HG03039 (cell line): ENCODE results near the gene GRM7.

Source experiments
- ATAC-seq: cut with Tn5 transposase; IDR thresholded peaks from one replicate; pipeline ENCODE4 v1.9.1; 2021; ENCODE audit warnings: mild to moderate bottlenecking, moderate library complexity; ENCODE audit not compliant: unreplicated experiment

The GRM7 gene

GRCh38 chr3:7630351-7630911 lies 769.5 kb downstream of the GRM7 start:
- no peak for ATAC-seq

DNA sequence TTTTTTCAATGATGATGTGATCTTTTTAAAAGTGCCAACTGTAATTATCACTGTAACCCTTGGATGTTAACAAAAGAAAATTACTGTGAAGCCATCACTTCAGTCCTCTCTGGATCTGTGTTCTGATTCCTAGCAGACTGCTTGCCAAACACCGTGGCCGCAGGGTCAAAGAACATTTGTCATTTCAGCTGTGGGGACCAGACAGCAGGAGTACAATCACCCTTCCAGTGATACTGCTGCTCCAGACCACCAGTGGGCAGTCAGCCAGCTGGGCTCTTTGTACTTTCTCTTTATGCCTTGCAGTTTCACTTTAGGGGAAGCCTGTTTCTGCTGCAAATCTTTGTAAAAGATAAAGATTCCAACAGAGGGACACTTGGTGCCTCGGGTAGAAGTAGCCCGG lies 770.0 kb downstream of the GRM7 start:
- no peak for ATAC-seq

- ATAC-seq = no peak
Measured at GRCh38 chr3:7632305-7632704, 771.4 kb downstream of the GRM7 start.

DNA sequence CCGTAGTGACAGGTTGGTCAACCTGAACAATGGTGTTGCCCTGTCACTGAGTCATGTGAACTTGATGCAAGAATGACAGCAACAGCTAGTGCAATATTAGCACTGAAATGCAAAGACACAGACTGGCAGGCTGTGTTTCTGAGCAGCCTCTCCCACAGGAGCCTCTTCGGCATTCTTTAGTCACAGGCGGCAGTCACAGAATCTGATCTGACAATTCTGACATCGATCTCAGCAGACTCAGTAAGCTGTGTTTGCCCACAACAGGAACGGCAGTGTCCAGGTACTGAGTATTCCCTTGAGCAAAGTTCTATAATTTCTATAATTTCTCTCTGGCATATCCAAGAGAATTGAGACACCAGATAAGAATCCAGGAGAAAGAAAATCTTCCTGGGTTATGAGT lies 776.8 kb downstream of the GRM7 start:
- no peak for ATAC-seq

DNA sequence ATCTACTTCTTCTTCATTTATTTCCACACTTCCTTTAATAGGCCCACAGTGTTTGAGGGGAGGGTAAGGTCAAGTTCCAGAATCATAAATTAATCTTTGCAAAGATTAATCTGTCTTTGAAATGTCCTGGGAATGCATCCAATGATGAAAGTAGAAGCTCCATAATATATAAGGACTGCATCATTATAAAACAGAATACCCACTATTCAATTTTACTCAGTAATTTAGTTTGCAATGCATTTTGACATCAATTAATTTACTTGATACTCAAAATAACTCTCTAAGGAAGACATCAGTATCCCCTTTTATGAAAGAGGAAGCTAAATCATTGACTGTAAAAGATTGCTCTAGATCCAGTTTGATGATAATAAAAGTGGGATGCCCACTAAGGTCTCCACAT lies 777.2 kb downstream of the GRM7 start:
- no peak for ATAC-seq

DNA sequence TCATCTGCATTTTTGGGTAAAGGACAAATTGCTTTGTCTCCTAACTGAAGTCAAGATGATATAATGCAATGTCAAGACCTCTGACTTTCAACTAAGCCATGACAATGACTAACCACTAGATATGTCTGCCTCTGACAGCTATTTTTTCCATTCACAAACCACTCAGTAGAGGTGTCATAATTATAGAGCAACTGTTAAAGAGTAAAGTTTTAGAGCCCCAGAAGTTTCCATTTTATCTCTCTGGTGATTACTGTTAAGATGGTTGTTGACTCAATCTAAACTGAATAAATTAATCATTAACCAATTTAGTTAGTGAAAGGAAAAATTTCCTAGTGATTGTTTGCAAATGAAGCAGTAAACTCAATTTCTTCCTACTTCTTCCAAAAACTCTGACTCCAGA lies 779.9 kb downstream of the GRM7 start:
- ATAC-seq = no peak

- ATAC-seq = no peak
Measured at GRCh38 chr3:7646851-7647250, 785.9 kb downstream of the GRM7 start.

- ATAC-seq = no peak
Measured at GRCh38 chr3:7650466-7650865, 789.6 kb downstream of the GRM7 start.

DNA sequence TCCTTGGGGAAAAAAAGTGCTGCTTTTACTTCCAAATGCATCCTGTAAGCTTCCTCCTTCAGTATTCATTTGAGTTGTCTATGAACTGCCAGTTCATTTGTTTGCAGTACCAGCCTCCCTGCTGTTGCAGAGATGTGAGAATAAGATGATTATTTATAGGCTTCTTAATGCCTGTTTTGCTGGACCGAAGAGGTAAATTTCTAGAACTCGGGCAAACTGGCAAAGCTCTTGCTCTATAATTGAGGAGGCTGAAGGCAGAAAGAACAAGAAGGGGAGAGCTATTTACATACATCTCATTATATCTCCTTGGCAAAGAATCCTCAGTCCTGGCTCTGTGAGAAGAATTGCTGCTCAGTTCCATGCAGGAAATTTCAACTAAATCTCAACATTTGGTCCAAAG lies 790.4 kb downstream of the GRM7 start:
- ATAC-seq = no peak

DNA sequence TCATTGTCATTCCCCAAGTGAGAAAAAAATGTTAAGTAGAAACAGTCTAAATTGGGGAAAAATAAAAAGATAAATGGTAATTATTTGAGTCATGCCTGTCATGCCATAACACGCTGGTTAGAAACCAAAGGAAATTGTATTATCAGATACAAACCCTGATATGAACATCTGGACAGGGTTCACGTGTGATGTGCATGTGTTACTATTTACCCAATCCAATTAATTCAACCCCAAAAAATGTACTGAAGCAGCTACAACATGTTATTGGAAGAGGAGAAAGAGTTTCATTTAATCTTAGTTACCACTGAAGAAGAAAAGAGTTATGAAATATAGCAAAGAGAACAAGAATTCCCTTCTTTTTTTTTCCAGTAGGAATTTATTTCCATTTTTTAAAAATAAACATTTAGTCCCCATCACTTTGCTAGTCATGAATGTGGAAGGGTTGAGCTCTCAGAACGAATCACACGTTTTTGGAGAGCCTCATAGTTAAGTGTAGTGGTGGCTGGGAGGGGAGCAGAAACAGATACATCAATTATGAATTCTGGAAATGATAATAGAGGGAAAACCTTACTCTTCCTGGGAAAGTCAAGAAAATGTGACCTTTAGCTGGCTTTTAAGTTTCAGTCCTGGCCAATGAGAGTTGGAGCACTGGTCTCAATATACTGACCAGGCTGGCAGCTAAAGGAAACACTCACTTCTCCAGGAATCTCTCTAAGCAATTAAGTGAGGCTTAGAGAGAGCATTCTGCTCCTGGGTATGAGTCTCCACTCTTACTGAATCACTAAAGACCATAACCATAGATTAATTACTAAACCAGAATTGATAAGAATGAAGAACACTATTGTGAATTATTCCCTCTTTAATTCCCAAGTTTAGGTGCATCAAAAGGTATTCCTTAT lies 796.5 kb downstream of the GRM7 start:
- ATAC-seq = no peak

GRCh38 chr3:7658294-7658693 lies 797.4 kb downstream of the GRM7 start:
- ATAC-seq = no peak

GRCh38 chr3:7659079-7659478 lies 798.2 kb downstream of the GRM7 start:
- ATAC-seq = no peak

GRCh38 chr3:7663771-7664170 lies 802.9 kb downstream of the GRM7 start:
- ATAC-seq = no peak

DNA sequence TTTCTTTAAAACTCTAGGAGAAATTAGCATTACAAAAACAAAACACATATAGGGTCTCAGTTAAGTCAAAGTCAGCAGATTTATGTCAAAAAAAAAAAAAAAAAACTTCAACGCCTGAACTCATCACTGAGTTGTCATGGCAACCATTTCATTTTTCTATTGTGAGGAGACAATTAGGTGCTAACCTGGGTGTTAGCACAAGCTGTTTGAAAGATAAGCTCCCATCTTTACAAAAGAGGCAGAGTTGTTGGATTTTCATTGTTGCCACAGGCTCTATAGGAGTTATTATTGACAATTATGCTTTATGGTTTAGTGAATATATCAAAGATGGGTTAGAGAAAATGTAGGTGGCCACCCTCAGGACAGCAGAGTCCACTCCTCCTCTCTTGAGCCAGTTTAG lies 806.9 kb downstream of the GRM7 start:
- no peak for ATAC-seq

- ATAC-seq = no peak
Measured at GRCh38 chr3:7669641-7670040, 808.7 kb downstream of the GRM7 start.

DNA sequence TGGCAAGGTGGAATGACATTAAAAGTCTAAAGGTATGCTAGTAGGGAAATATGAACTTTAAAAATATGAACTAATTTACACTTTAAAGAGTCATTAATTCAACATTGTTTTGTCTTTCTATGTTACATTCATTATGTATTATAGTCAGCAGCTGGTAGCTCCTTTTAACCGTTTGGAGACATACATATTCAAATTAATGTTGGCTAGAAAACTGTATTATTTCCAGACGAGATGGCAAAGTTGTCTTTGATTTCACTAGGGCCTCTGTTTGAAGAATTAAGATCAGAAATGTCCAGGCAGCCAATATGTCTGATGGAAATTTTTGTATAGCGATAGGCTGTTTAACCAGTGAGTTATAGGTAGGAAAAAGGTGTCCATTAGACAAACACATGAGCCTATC lies 817.6 kb downstream of the GRM7 start:
- ATAC-seq = no peak

- ATAC-seq = no peak
Measured at GRCh38 chr3:7682822-7683229, 821.9 kb downstream of the GRM7 start.

- no peak for ATAC-seq
Measured at GRCh38 chr3:7683426-7683825, 822.5 kb downstream of the GRM7 start.

DNA sequence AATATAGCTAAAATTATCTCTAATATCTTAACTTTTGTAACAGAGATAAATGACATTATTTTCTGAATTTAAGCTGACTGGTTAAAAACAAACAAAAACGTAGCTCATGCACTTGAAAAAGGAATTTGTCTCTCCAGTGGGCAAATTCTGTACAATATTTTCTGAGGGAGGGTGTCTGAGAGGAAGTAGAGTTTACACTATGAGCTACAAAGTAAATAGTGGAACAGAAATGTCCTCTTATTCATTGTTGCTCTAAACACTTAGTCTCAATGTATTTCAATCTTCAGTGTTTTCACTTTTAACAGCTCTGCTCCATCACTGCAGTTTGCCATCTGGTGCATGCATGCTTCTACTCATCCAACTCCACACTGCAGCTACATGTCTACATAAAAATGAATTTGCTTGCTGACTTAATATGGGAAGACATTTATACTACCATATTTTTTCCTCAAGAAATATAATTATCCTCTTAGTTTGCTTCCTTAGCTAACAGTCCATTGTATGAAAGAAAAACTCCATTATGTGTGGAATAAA lies 823.3 kb downstream of the GRM7 start:
- no peak for ATAC-seq

GRCh38 chr3:7687428-7688147 lies 826.7 kb downstream of the GRM7 start:
- no peak for ATAC-seq

DNA sequence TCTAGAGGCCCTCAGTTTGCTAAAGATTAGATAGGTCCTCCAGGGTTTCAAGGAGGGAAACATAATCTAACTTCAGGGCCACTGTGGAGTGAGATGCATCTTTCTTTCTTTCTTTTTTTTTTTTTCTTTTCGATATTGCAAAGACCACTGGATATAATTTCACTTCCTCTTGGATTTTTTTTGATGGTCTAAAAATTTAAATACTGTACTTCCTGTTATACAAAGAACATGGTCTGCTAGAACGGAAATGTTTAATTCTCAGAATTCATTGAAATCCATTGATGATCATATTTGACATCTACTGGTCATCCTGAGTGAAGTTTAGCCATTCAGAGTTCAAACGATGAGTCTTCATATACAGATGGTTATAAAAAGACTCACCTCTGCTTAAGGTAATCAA lies 832.0 kb downstream of the GRM7 start:
- no peak for ATAC-seq

GRCh38 chr3:7693976-7694375 lies 833.1 kb downstream of the GRM7 start:
- ATAC-seq = no peak
